ENCODE measurements around the gene SERPINA12.
A peak's percentile ranks its signal among the peaks of the same experiment; 100 is the strongest.

GRCh38 chr14:94548999-94549985 is 40.0 kb upstream of the SERPINA12 start:
- peak; percentile 96 for TF ChIP-seq CTCF (IDR thresholded peaks at IDR 0.05; ENCODE audit: low read depth, low read length, poor library complexity, severe bottlenecking)
- TF ChIP-seq EZH2phosphoT487 (IDR thresholded peaks at IDR 0.05; ENCODE audit: borderline replicate concordance, low read length) = no peak
